Hematopoietic multipotent progenitor cell treated with erythropoietin and hydrocortisone succinate and interleukin-3 and kit ligand, for 8 days (in vitro differentiated cells): ENCODE data around the gene IKZF2.

ENCODE experiments used
- DNase-seq: peaks from one replicate; pipeline ENCODE4 v3.0.0-alpha.2; 2015

IKZF2 gene

DNA sequence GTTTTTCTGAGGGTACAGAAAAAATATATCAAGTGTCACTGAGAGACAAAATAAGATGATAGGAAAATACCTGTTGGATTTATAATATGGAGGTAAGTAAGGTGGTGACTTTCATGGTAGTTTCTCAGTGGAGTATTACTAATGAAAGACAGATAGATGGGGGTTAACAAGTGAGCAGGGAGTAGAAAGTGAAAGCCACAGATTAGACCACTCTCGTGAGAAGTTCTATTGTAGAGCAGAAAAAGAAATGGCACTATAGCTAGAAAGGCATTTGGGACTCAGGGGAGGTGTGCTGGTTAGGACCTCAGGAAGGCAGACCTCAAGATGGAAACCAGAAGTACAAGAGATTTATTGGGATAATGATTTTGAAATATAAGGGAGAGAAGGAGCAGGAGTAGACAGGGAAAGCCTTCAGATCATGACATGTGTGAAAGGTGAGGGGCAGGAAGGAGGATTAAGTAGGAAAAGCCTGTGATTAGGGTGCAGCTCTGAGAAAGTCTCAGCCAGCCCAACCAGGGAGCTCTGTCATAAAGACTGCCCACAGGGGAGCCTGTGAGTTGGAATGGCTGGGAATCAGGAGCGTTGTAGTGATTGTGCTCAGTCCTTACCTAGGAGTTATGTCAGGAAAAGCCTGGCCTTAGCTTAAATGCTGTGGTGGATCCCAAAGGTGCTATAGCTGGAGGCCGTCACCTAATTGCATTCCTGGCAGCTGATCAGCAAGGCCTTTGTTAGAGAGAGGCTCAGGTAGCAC lies 198.1 kb downstream of the IKZF2 start:
- DNase-seq: no peak

GRCh38 chr2:212949786-212950185 lies 201.6 kb downstream of the IKZF2 start:
- DNase-seq: no peak
